Thyroid gland (tissue), 4 donors: ENCODE measurements around the gene HOTAIR.

Source experiments
- CTCF ChIP-seq, 6 experiments: fragments of 200-600 bp in 3 of 6; fragments of 450-650 bp in 3 of 6; sonication (generic) in 3 of 6; IDR thresholded peaks; one replicate each; pipeline ENCODE4 v1.5.1; 2016 to 2019; ENCODE audit warnings: antibody characterized with exemption in 6 of 6, mild to moderate bottlenecking in 2 of 6, inconsistent platforms in 1 of 6, moderate library complexity in 1 of 6
- POLR2A ChIP-seq, 2 donors: fragments of 450-650 bp; IDR thresholded peaks; one replicate each; pipeline ENCODE4 v1.6.1; 2017; ENCODE audit warnings: antibody characterized with exemption in 2 of 2, mild to moderate bottlenecking in 2 of 2, moderate library complexity in 1 of 2

GRCh38 chr12:53959314-53959713 lies 15.4 kb downstream of the HOTAIR start:
- no peak for TF ChIP-seq CTCF (IDR thresholded peaks at IDR 0.05)
- no peak for TF ChIP-seq POLR2A (IDR thresholded peaks at IDR 0.05)
